H1 (cell line): ENCODE results near the gene ZDHHC19. TPM values are rescaled to one million over a fixed set of nuclear protein-coding genes. Genes with fewer than 3 reads are reported as not detected.

Experiments used
- CHD7 ChIP-seq: fragments of 300-600 bp; sonication (generic); IDR thresholded peaks from 2 replicates; pipeline ENCODE4 v1.7.1; 2012; ENCODE audit warnings: low read length, moderate library complexity, mild to moderate bottlenecking, inconsistent platforms; ENCODE audit not compliant: insufficient replicate concordance
- HDAC6 ChIP-seq: IDR thresholded peaks from one replicate; pipeline ENCODE4 v1.7.1; 2012; ENCODE audit warnings: low read depth, mild to moderate bottlenecking, inconsistent platforms, low read length, moderate library complexity
- JUN ChIP-seq: IDR thresholded peaks from 2 replicates; pipeline ENCODE4 v1.6.1; 2011; ENCODE audit warnings: low read depth, mild to moderate bottlenecking, improper control_type of control experiment, low read length
- SP4 ChIP-seq: IDR thresholded peaks from 2 replicates; pipeline ENCODE4 v1.6.1; 2012; ENCODE audit warnings: low read length, inconsistent platforms
- SRF ChIP-seq: IDR thresholded peaks from 2 replicates; pipeline ENCODE4 v1.6.1; 2011; ENCODE audit warnings: mild to moderate bottlenecking, low read depth, low read length, moderate library complexity
- polyA plus RNA-seq, 7 experiments: library from polyadenylated mRNA; depleted of rRNA in 3 of 7; stranded (reverse) in 5 of 7; unstranded in 2 of 7; fragments of >200 nt in 5 of 7; fragments of 200-250 nt in 2 of 7; gene quantifications; 1 replicate in 5 of 7; 2 replicates in 1 of 7; 4 replicates in 1 of 7; pipeline versions ENCODE4 v1.2.1 to v1.2.3, GENCODE V29; 2011 to 2013; ENCODE audit warnings: missing spikeins in 2 of 7, mixed read lengths in 2 of 7
- total RNA-seq: library from RNA; stranded (reverse); fragmentation: NEBNext Ultra II Directional; extraction: Animal tissue kit (Norgen Biotek cat#: 25700); gene quantifications from 2 replicates; pipeline ENCODE4 v1.2.1, GENCODE V29; 2021
- TF ChIP-seq, protein P1 (sequence below), 3 experiments: IDR thresholded peaks; 1 replicate in 2 of 3; 2 replicates in 1 of 3; pipeline versions ENCODE4 v1.5.1 to v1.6.1; 2011; ENCODE audit warnings: low read length in 3 of 3, mild to moderate bottlenecking in 3 of 3, inconsistent platforms in 2 of 3, low read depth in 1 of 3, moderate library complexity in 1 of 3; ENCODE audit not compliant: insufficient read depth in 1 of 3; ENCODE audit errors: control extremely low read depth in 1 of 3

ZDHHC19 gene
- total and polyA plus RNA-seq, 2 of the 8 experiments (the other 6 are each of a cell fraction or from before 2014, with no cell fraction given), result 2.5 to 4.1 TPM

GRCh38 chr3:196150481-196150880 lies 60.7 kb downstream of the ZDHHC19 start (continued):
- TF ChIP-seq CHD7 (no peak), JUN (no peak), SRF (no peak), SP4 (no peak), HDAC6 (no peak)
- TF ChIP-seq, protein P1, sequence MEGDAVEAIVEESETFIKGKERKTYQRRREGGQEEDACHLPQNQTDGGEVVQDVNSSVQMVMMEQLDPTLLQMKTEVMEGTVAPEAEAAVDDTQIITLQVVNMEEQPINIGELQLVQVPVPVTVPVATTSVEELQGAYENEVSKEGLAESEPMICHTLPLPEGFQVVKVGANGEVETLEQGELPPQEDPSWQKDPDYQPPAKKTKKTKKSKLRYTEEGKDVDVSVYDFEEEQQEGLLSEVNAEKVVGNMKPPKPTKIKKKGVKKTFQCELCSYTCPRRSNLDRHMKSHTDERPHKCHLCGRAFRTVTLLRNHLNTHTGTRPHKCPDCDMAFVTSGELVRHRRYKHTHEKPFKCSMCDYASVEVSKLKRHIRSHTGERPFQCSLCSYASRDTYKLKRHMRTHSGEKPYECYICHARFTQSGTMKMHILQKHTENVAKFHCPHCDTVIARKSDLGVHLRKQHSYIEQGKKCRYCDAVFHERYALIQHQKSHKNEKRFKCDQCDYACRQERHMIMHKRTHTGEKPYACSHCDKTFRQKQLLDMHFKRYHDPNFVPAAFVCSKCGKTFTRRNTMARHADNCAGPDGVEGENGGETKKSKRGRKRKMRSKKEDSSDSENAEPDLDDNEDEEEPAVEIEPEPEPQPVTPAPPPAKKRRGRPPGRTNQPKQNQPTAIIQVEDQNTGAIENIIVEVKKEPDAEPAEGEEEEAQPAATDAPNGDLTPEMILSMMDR (IDR thresholded peaks at IDR 0.05; ENCODE audit: control extremely low read depth in 1 of 3, insufficient read depth in 1 of 3, low read depth in 1 of 3, low read length in 3 of 3), result no peak
- TF ChIP-seq, all 59 proteins: peak for 0
